ENCODE results near the gene MAMDC2.
"Not testable (repeated sequence)": the region's sequence is repeated elsewhere in the genome, so short reads cannot be mapped to it uniquely, and the experiment has no call there.

The MAMDC2 gene

GRCh38 chr9:70197216-70198044 lies 153.8 kb downstream of the MAMDC2 start:
- DNase-seq (ENCODE audit: low spot score) = no peak

- DNase-seq (ENCODE audit: low spot score) = not testable (repeated sequence)
Observed at GRCh38 chr9:70204743-70205142, 161.1 kb downstream of the MAMDC2 start.

- no peak for DNase-seq (ENCODE audit: low spot score)
Observed at GRCh38 chr9:70205366-70206020, 161.8 kb downstream of the MAMDC2 start.

- DNase-seq (ENCODE audit: low spot score) = no peak
Observed at GRCh38 chr9:70217029-70217428, 173.4 kb downstream of the MAMDC2 start.

- DNase-seq (ENCODE audit: low spot score) = no peak
Observed at GRCh38 chr9:70218767-70219166, 175.1 kb downstream of the MAMDC2 start.

GRCh38 chr9:70220216-70220615 lies 176.6 kb downstream of the MAMDC2 start:
- no peak for DNase-seq (ENCODE audit: low spot score)

GRCh38 chr9:70222354-70222753 lies 178.7 kb downstream of the MAMDC2 start:
- no peak for DNase-seq (ENCODE audit: low spot score)

GRCh38 chr9:70228118-70228517 lies 184.5 kb downstream of the MAMDC2 start:
- no peak for DNase-seq (ENCODE audit: low spot score)

- DNase-seq (ENCODE audit: low spot score) = no peak
Observed at GRCh38 chr9:70228611-70229010, 185.0 kb downstream of the MAMDC2 start.

- DNase-seq (ENCODE audit: low spot score) = no peak
Observed at GRCh38 chr9:70229026-70229425, 185.4 kb downstream of the MAMDC2 start.

GRCh38 chr9:70229579-70229978 lies 185.9 kb downstream of the MAMDC2 start:
- no peak for DNase-seq (ENCODE audit: low spot score)

GRCh38 chr9:70232476-70232875 lies 188.8 kb downstream of the MAMDC2 start:
- DNase-seq (ENCODE audit: low spot score) = no peak

- not testable (repeated sequence) for DNase-seq (ENCODE audit: low spot score)
Observed at GRCh38 chr9:70234208-70234607, 190.6 kb downstream of the MAMDC2 start.

- DNase-seq (ENCODE audit: low spot score) = not testable (repeated sequence)
Observed at GRCh38 chr9:70245952-70246351, 202.3 kb downstream of the MAMDC2 start.

- no peak for DNase-seq (ENCODE audit: low spot score)
Observed at GRCh38 chr9:70250221-70250620, 206.6 kb downstream of the MAMDC2 start.

GRCh38 chr9:70255486-70255885 lies 211.8 kb downstream of the MAMDC2 start:
- no peak for DNase-seq (ENCODE audit: low spot score)

GRCh38 chr9:70256123-70256551 lies 212.5 kb downstream of the MAMDC2 start:
- DNase-seq (ENCODE audit: low spot score) = no peak

- no peak for DNase-seq (ENCODE audit: low spot score)
Observed at GRCh38 chr9:70257502-70257901, 213.9 kb downstream of the MAMDC2 start.

- no peak for DNase-seq (ENCODE audit: low spot score)
Observed at GRCh38 chr9:70257991-70258691, 214.5 kb downstream of the MAMDC2 start.

GRCh38 chr9:70258692-70259511 lies 215.3 kb downstream of the MAMDC2 start, which contains the start of gene SMC5:
Gene SMC5, plus strand, starts transcription at chr9:70258978. Its CDS starts 101 bp downstream, at chr9:70259079.
- DNase-seq (ENCODE audit: low spot score) = peak; percentile 89

GRCh38 chr9:70259512-70259802 lies 215.8 kb downstream of the MAMDC2 start:
- DNase-seq (ENCODE audit: low spot score) = no peak

- DNase-seq (ENCODE audit: low spot score) = no peak
Observed at GRCh38 chr9:70260007-70260443, 216.4 kb downstream of the MAMDC2 start.
